Amniotic stem cell (primary cell): ENCODE measurements around the gene MEGF10.

Source experiments
- DNase-seq: peaks from one replicate; lab custom pipeline; 2025; lab: John Stamatoyannopoulos, UW

The MEGF10 gene

GRCh38 chr5:127326976-127327755 lies 36.6 kb downstream of the MEGF10 start:
- no peak for DNase-seq

GRCh38 chr5:127330116-127330515 lies 39.5 kb downstream of the MEGF10 start:
- DNase-seq, result no peak

GRCh38 chr5:127331890-127332649 lies 41.5 kb downstream of the MEGF10 start:
- no peak for DNase-seq

DNA sequence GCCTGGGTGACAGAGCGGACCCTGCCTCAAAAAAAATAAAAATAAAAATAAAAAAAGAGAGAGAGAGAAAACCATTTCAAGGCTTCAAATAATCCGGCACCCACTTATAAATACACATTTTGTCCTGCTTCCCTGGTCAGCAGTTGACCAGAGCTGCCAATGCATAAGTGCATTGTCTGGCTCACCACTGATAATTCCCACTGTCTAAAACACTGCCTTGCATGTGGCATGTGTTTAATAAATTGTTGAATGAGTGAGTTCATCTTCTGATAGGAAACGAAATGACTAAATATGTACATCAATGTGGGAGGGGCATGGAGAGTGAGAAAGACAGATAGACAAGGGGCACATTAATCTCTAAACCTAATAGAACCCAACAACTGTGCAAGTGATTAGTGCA lies 42.9 kb downstream of the MEGF10 start:
- no peak for DNase-seq

GRCh38 chr5:127335381-127335780 lies 44.8 kb downstream of the MEGF10 start:
- no peak for DNase-seq

DNA sequence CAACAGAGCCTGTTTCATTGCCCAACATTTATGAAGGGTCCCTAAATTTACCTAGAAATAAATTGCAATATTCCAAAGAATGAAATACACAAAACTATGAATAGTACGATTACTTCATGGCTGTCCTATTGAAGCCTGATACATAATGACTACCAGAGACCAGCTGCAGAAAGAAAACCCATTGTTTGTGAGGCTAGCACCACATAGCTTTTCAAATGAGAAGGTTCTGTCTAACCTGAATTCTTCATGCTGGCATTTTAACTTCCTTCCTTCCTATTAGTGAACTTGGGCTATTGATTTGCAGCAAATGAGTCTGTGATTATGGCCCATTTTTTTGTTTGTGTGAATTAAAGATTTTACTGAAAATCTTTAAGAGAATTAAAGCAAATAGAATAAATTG lies 47.3 kb downstream of the MEGF10 start:
- no peak for DNase-seq

GRCh38 chr5:127338501-127338900 lies 47.9 kb downstream of the MEGF10 start:
- no peak for DNase-seq

GRCh38 chr5:127340606-127341005 lies 50.0 kb downstream of the MEGF10 start:
- DNase-seq, result no peak

GRCh38 chr5:127342364-127342763 lies 51.8 kb downstream of the MEGF10 start:
- no peak for DNase-seq

DNA sequence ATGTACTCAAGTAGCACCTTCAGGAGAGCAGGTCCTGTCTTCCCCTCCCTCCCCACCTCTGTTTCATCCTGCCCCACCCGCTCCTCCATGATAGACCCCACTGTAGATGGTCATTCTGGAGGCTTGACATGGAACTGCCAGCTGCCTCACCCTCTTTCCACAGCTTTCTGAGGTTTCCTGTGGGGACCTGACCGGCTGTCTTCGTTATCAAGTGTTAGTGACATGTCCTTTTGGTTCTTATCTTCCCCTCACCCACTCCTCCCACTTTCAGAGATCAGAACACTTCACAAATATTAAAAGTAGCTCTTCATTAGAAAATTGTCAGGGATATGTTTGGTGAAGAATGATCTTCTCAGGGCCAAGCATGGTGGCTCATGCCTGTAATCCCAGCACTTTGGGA lies 52.7 kb downstream of the MEGF10 start:
- no peak for DNase-seq

GRCh38 chr5:127343866-127344265 lies 53.3 kb downstream of the MEGF10 start:
- no peak for DNase-seq

DNA sequence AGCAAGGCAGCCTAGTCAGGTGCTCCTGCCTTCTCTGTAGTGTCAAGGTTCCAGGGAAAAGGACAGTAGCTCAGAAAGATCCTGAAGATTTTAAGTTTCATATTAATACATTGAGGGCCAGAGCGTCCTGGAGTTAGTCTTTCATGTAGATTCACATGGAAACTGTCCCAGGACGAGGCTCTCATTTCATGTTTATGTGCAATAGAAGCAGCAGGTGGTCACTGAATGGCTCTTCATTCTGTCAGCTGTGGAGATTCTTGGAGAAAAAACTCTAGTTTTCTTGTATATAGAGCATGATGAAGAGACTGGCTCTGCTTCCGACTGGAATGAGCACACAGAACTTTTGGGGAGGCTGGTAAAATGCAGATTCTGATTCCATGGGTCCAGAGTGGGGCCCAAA lies 54.3 kb downstream of the MEGF10 start:
- DNase-seq, result no peak

DNA sequence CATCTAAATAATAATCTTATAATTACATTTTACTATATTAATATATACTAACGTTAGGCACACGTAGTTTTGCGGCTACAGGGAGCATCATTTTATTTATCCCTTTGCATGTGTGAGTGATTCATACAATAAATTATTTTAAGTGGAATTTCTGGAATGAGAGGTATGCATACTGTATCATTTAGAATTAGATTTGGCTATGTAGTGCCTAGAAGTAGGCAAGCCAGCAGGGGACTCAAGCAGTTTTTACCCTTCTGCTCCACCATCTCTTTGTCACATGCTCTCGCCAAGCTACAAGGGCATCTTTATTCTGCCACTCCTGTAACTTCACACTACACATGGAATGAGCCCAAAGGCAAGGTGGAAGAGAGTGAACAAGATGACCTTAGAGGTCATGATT lies 60.8 kb downstream of the MEGF10 start:
- DNase-seq, result no peak

DNA sequence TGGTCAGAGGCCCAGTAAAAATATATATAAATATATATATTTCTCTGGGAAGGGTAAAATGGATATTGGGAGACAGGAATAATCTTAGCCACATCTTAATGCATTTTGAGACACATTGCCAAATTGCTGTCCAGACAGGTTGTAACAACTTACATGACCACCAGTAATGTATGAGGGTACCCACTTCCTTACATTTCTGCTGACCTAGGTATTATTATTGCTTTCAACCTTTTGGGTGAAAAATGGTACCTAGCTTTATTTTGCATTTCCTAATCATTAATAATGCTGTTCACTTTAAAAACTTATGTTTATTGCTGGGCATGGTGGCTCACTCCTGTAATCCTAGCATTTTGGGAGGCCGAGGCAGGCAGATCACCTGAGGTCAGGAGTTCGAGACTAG lies 61.5 kb downstream of the MEGF10 start:
- DNase-seq, result no peak

DNA sequence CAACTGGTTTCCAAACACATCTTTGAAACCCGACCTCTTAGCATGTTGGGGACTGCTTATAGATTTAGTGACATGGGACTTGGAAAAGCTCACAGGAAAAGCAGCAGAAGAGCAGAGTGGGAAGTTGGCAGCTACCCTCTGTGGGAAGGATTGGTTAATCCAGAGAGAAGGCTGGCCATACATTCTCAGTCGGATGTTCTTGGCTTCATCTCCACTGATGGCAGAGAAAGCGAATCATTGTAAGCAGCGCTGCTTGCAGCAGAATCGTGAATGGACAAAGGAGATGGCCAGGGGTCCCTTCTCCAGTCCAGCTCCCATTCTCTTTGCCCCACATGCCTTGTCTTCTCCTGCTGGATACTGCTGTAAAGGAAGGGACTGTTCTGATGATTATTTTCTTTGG lies 62.7 kb downstream of the MEGF10 start:
- DNase-seq, result no peak

DNA sequence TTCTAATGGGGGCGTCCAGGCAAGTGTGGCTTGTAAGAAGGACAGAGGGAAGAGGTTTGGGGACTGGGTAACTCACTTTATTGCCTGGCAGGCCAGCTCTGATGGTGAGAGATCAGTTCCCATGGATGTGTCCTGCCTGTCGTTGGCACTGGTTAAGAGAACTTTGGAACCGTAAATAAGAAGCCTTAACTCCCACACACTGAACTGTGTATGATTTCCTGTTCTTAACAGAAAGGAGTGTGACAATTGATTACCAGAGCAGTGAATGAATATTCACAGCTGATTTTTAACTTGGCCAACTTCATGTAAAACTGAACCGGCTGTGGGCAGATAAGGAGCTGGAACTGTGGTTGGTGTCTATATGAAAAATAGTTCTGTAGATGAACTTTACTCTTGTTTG lies 63.2 kb downstream of the MEGF10 start:
- no peak for DNase-seq

GRCh38 chr5:127355337-127355736 lies 64.7 kb downstream of the MEGF10 start:
- DNase-seq, result no peak

- peak; percentile 28 for DNase-seq
These were observed 67.7 kb downstream of the MEGF10 start for GRCh38 chr5:127358284-127358683.

DNA sequence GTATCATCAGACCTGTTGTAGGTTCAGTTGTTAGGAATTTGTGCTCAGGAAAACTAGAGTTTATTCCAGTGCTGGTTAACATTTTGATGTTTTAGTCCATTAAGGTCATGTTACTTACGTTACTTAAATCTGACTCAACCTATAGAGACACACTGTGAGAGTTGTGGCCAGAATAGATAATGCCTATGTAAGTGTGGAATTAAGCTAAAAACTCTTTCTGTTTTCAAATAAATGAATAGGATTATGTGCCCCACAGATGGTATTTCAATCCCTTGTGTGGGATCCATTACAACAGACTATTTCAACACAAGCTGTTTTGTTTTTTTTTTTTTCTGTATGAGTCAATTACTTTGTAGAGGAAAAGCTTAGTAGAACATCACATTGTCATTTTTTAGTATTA lies 68.1 kb downstream of the MEGF10 start:
- DNase-seq, result no peak

GRCh38 chr5:127359502-127359901 lies 68.9 kb downstream of the MEGF10 start:
- no peak for DNase-seq

- no peak for DNase-seq
These were observed 72.8 kb downstream of the MEGF10 start for GRCh38 chr5:127363403-127363802.

DNA sequence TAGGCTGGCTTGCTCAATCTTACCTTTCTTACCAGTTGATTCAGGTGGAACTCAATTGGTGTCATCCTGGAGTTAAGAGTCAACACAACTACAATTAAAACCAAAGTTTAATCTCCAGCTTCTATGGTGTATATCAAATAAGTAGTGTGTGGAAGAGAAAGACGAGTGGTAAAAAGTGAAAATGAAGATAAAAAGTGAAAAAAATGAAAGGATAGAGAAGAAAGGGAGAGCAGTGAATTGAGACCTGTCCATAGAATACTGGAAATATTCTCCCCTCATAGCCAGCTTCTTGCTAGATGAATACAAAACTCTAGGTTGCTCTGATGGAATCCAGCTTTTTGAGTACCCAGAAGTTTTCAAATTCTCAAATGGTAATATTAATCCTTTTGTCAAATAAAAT lies 76.4 kb downstream of the MEGF10 start:
- DNase-seq, result no peak

GRCh38 chr5:127367946-127368465 lies 77.4 kb downstream of the MEGF10 start:
- DNase-seq, result no peak
